HG02852 (cell line): ENCODE data around the gene KCNQ1.

Experiments used
- ATAC-seq: cut with Tn5 transposase; IDR thresholded peaks from one replicate; pipeline ENCODE4 v1.9.1; 2021; ENCODE audit warnings: mild to moderate bottlenecking, moderate library complexity; ENCODE audit not compliant: unreplicated experiment

The KCNQ1 gene

GRCh38 chr11:2781408-2782274, 336.8 kb downstream of the KCNQ1 start:
- ATAC-seq = no peak

GRCh38 chr11:2782769-2783168, 338.0 kb downstream of the KCNQ1 start:
- ATAC-seq = no peak

GRCh38 chr11:2783536-2784082, 338.8 kb downstream of the KCNQ1 start:
- ATAC-seq = no peak

GRCh38 chr11:2787816-2788167, 343.0 kb downstream of the KCNQ1 start:
- ATAC-seq = no peak

- ATAC-seq = no peak
Measured at GRCh38 chr11:2788168-2789071, 343.6 kb downstream of the KCNQ1 start.

- ATAC-seq = no peak
Measured at GRCh38 chr11:2789331-2789730, 344.5 kb downstream of the KCNQ1 start.

GRCh38 chr11:2789791-2790567, 345.2 kb downstream of the KCNQ1 start:
- no peak for ATAC-seq

- no peak for ATAC-seq
Measured at GRCh38 chr11:2790568-2790921, 345.7 kb downstream of the KCNQ1 start.

- ATAC-seq = no peak
Measured at GRCh38 chr11:2791139-2791520, 346.3 kb downstream of the KCNQ1 start.

- no peak for ATAC-seq
Measured at GRCh38 chr11:2791521-2792380, 346.9 kb downstream of the KCNQ1 start.

- no peak for ATAC-seq
Measured at GRCh38 chr11:2792381-2793250, 347.8 kb downstream of the KCNQ1 start.

GRCh38 chr11:2793701-2794045, 348.9 kb downstream of the KCNQ1 start:
- no peak for ATAC-seq

GRCh38 chr11:2794046-2794967, 349.5 kb downstream of the KCNQ1 start:
- no peak for ATAC-seq

GRCh38 chr11:2794968-2795322, 350.1 kb downstream of the KCNQ1 start:
- ATAC-seq = no peak

GRCh38 chr11:2795491-2795991, 350.7 kb downstream of the KCNQ1 start:
- no peak for ATAC-seq

GRCh38 chr11:2796091-2796490, 351.3 kb downstream of the KCNQ1 start:
- no peak for ATAC-seq

GRCh38 chr11:2796508-2797113, 351.8 kb downstream of the KCNQ1 start:
- ATAC-seq = no peak
